ENCODE measurements around the gene CYP17A1.

Gene CYP17A1

GRCh38 chr10:102802920-102803534 is 34.2 kb downstream of the CYP17A1 start:
- DNase-seq, result no peak

GRCh38 chr10:102801978-102802377 is 35.2 kb downstream of the CYP17A1 start:
- DNase-seq, result no peak

GRCh38 chr10:102801496-102801895 is 35.7 kb downstream of the CYP17A1 start:
- DNase-seq, result no peak

GRCh38 chr10:102800611-102801335 is 36.4 kb downstream of the CYP17A1 start:
- no peak for DNase-seq

- DNase-seq, result no peak
Measured at GRCh38 chr10:102799691-102800471, 37.3 kb downstream of the CYP17A1 start.

- no peak for DNase-seq
Measured at GRCh38 chr10:102796407-102797176, 40.6 kb downstream of the CYP17A1 start.

- DNase-seq, result no peak
Measured at GRCh38 chr10:102795453-102796406, 41.5 kb downstream of the CYP17A1 start.

GRCh38 chr10:102791754-102792395 is 45.3 kb downstream of the CYP17A1 start:
- DNase-seq, result no peak

GRCh38 chr10:102785818-102786217 is 51.4 kb downstream of the CYP17A1 start:
- no peak for DNase-seq

- DNase-seq, result no peak
Measured at GRCh38 chr10:102783568-102783967, 53.6 kb downstream of the CYP17A1 start.

- no peak for DNase-seq
Measured at GRCh38 chr10:102782673-102783551, 54.3 kb downstream of the CYP17A1 start.

- no peak for DNase-seq
Measured at GRCh38 chr10:102781921-102782557, 55.2 kb downstream of the CYP17A1 start.

- no peak for DNase-seq
Measured at GRCh38 chr10:102781090-102781920, 55.9 kb downstream of the CYP17A1 start.

Data from NCI-H2081 (cell line).